NOMO-1 (cell line): Measurements from ENCODE around the gene CADPS2.
"Not testable (repeated sequence)": the region's sequence is repeated elsewhere in the genome, so short reads cannot be mapped to it uniquely, and the experiment has no call there.

Source experiments
- DNase-seq, 2 experiments: peaks; one replicate each; lab custom pipeline; 2025; ENCODE audit not compliant: unreplicated experiment in 2 of 2; lab: John Stamatoyannopoulos, UW

The CADPS2 gene

GRCh38 chr7:122302761-122303530, 583.3 kb downstream of the CADPS2 start:
- no peak for DNase-seq

GRCh38 chr7:122301858-122302760, 584.2 kb downstream of the CADPS2 start:
- DNase-seq, result no peak

GRCh38 chr7:122300956-122301833, 585.1 kb downstream of the CADPS2 start:
- no peak for DNase-seq

- no peak for DNase-seq
These were observed 585.9 kb downstream of the CADPS2 start for GRCh38 chr7:122300211-122300932.

DNA sequence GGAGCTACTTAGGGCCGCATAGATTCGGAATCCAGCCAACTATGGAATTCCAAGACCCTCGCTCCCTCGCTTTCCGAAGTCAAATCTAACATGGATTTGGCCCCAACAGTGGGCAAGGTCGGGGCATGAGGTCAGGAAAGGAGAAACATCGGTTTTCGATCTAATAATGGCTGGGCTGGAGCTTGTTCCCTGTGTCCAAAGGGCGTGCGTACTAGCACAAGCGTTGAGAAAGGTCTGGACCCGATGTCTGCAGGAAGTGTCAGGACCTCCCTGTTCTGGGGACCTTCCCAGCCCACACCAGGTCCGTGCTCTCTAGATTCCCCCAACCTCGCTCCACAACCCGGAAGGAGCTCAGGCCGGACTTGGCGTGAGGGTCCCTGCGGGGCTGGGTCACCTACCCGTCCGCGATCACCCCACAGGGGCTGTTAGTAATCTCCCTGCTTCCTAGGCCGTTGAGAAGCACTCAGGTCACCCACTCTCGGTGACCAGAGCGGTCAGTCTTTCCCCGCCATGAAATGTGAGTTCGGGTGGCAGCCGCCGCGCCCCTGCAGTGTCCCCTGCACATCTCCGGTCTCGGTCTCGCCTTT, 586.5 kb downstream of the CADPS2 start:
- no peak for DNase-seq

GRCh38 chr7:122298618-122299017, 587.6 kb downstream of the CADPS2 start:
- no peak for DNase-seq

- no peak for DNase-seq
These were observed 588.1 kb downstream of the CADPS2 start for GRCh38 chr7:122298131-122298530.

DNA sequence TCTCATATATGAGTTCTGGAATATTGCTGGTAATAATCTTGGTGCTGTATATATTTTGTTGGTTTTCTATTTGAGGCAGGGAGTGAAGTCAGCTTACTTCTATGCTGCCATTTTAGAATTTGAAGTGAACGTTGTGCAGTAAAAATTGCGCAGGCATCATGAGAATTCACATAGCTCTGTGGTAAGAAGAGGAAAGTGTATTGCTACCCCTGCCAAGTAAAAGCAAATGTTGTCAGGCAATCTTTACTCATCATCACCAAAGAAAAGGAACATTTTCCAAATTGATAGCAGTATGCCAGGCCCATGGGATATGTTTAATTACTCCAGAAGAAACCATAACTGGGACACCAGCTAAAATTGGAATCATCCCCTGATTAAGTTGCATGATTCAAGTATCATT, 595.1 kb downstream of the CADPS2 start:
- DNase-seq, result no peak

- DNase-seq, result no peak
These were observed 595.8 kb downstream of the CADPS2 start for GRCh38 chr7:122290476-122290875.

- DNase-seq, result no peak
These were observed 596.8 kb downstream of the CADPS2 start for GRCh38 chr7:122289426-122289825.

DNA sequence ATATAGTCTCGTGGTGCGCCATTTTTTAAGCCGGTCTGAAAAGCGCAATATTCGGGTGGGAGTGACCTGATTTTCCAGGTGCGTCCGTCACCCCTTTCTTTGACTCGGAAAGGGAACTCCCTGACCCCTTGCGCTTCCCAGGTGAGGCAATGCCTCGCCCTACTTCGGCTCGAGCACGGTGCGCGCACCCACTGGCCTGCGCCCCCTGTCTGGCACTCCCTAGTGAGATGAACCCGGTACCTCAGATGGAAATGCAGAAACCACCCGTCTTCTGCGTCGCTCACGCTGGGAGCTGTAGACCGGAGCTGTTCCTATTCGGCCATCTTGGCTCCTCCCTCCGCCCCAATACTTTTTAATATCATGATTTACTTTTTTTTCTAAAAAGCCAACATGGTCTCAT, 601.7 kb downstream of the CADPS2 start:
- DNase-seq, result not testable (repeated sequence)

DNA sequence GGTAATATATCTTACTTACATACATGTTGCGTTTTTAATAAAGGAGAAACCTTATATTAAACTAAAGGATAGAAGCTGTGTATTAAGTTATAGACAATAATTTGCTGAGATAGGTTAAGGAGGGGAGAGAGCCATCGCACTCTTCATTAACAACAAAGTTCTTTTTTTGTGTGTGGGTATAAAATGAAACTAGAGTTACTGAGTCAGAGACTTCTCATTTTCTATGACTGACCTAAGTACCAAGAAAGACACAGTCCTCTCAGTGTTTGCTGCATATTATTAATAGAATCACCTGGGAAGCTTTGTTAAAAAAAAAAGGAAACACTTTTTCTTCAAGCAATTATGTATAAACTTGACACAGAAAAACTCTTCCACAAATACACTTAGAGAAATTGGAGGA, 613.1 kb downstream of the CADPS2 start:
- no peak for DNase-seq

DNA sequence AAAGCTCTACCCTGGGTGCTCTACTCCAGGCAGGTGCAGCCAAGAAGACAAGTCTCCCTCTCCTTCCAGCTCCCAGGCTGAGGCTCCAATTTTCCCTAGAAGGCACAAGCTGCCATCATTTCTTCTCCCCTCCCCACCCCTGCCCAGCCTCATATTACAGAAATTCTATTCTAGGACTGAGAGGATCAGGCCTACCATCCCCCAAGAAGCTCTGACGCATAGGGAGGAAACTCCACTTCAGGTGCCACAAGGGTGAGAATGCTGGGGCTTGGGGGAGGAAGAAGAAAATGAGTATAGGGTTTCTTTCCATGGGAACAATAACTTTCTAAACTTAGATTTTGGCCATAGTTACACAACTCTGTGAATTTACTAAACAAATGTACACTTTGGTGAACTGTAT, 617.0 kb downstream of the CADPS2 start:
- no peak for DNase-seq
